Measurements from ENCODE around the gene POSTN.

DNA sequence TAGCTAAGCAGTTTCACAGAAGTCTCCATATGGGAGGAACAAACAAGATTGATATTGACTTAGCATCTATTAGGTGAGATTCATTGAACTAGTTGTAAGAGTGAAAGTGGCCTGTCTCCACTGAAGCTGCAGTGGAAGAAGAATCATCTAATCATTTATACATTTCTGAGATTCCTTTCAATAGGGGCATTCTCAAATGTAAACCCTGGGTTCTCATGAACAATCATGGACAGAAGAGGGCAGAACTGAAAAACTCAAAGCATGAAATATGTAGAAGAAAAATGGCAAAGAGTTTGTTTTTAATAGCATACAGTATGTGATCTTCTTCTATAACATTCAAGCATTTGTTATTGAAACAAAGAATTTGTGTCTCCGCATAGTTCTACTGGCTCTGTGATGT, 17.6 kb upstream of the POSTN start:
- no peak for TF ChIP-seq EZH2 (IDR thresholded peaks at IDR 0.05)
- TF ChIP-seq POLR2AphosphoS5 (IDR thresholded peaks at IDR 0.05; ENCODE audit: borderline replicate concordance, low read depth, low read length) = no peak
- TF ChIP-seq FOXP2 (optimal IDR thresholded peaks at IDR 0.05; ENCODE audit: control extremely low read depth, extremely low read length, insufficient read depth) = no peak
